C4-2B (cell line): Measurements from ENCODE around the gene NPRL2.

ENCODE experiments used
- H3K27ac ChIP-seq: fragments of 450-650 bp; 2 replicates; pipeline ENCODE4 v1.5.1; 2017
- CTCF ChIP-seq: fragments of 450-650 bp; conservative IDR thresholded peaks from 2 replicates; pipeline ENCODE4 v1.5.1; 2017; ENCODE audit warnings: mild to moderate bottlenecking
- ZFX ChIP-seq: fragments of 450-650 bp; IDR thresholded peaks from 2 replicates; pipeline ENCODE4 v1.6.1; 2017

NPRL2 gene

GRCh38 chr3:50300681-50301254, 49.8 kb downstream of the NPRL2 start:
- TF ChIP-seq CTCF, result no peak
- TF ChIP-seq ZFX, result no peak
- peak overlapping the region; percentile 83 for H3K27ac ChIP-seq

GRCh38 chr3:50299929-50300680, 50.5 kb downstream of the NPRL2 start:
- H3K27ac ChIP-seq, result peak overlapping the region; percentile 83
- TF ChIP-seq CTCF (no peak), ZFX (peak; percentile 23; the same call in 1 of the 2 replicates)

GRCh38 chr3:50299638-50299928, 51.0 kb downstream of the NPRL2 start:
- peak overlapping the region; percentile 83 for H3K27ac ChIP-seq
- TF ChIP-seq CTCF (no peak), ZFX (no peak)

GRCh38 chr3:50298836-50299637, 51.5 kb downstream of the NPRL2 start, which contains the start of the genes HYAL3 and NAA80:
Gene HYAL3, minus strand, starts transcription at chr3:50299405. Its CDS starts 3,803 bp downstream, at chr3:50295602.
Gene NAA80, minus strand, starts transcription at chr3:50299405. Its CDS starts 1,942 bp downstream, at chr3:50297463.
- peak within 1 kb of the TSS; percentile 83 for H3K27ac ChIP-seq
- TF ChIP-seq CTCF (no peak; the same call in 1 of the 2 replicates), ZFX (no peak)

GRCh38 chr3:50297896-50298725, 52.5 kb downstream of the NPRL2 start:
- H3K27ac ChIP-seq, result peak overlapping the region; percentile 83
- no peak; the same call in 1 of the 2 replicates for TF ChIP-seq CTCF
- TF ChIP-seq ZFX, result no peak

- H3K27ac ChIP-seq, result no peak overlapping the region
- no peak for TF ChIP-seq ZFX
- no peak for TF ChIP-seq CTCF
Observed at GRCh38 chr3:50297384-50297775, 53.2 kb downstream of the NPRL2 start.
